H9 (cell line): ENCODE results near the gene KDF1. TPM values are rescaled to one million over a fixed set of nuclear protein-coding genes. Genes with fewer than 3 reads are reported as not detected.

Experiments used
- DNase-seq: peaks from one replicate; pipeline ENCODE4 v3.0.0-alpha.2; 2017
- H2AFZ ChIP-seq: one replicate; pipeline ENCODE4 v1.6.1; 2013; ENCODE audit warnings: mild to moderate bottlenecking, low read length, control low read depth, moderate library complexity
- H2AK5ac ChIP-seq: 2 replicates; pipeline ENCODE4 v1.6.1; 2013; ENCODE audit warnings: low read length, control low read depth, mixed read lengths; ENCODE audit not compliant: insufficient read length
- H2BK120ac ChIP-seq: one replicate; pipeline ENCODE4 v1.6.1; 2013; ENCODE audit warnings: low read depth, mild to moderate bottlenecking, low read length, control low read depth, inconsistent platforms; ENCODE audit not compliant: poor library complexity, severe bottlenecking
- H2BK12ac ChIP-seq: 2 replicates; pipeline ENCODE4 v1.6.1; 2013; ENCODE audit warnings: low read length, control low read depth, mixed read lengths, low read depth; ENCODE audit not compliant: insufficient read length
- H2BK15ac ChIP-seq: 2 replicates; pipeline ENCODE4 v1.6.1; 2013; ENCODE audit warnings: low read depth, low read length, control low read depth
- H2BK20ac ChIP-seq: one replicate; pipeline ENCODE4 v1.6.1; 2013; ENCODE audit warnings: low read depth, mild to moderate bottlenecking, low read length, control low read depth, inconsistent platforms; ENCODE audit not compliant: poor library complexity, severe bottlenecking
- H2BK5ac ChIP-seq: 2 replicates; pipeline ENCODE4 v1.6.1; 2013; ENCODE audit warnings: low read length, control low read depth, mixed read lengths; ENCODE audit not compliant: insufficient read length
- H3K14ac ChIP-seq: 2 replicates; pipeline ENCODE4 v1.6.1; 2013; ENCODE audit warnings: low read length, control low read depth; ENCODE audit not compliant: insufficient read depth
- H3K18ac ChIP-seq: 2 replicates; pipeline ENCODE4 v1.6.1; 2013; ENCODE audit warnings: low read depth, mild to moderate bottlenecking, mixed read lengths, low read length, control low read depth; ENCODE audit not compliant: insufficient read length
- H3K23ac ChIP-seq: 2 replicates; pipeline ENCODE4 v1.6.1; 2013; ENCODE audit warnings: low read length, control low read depth, mixed read lengths, low read depth; ENCODE audit not compliant: insufficient read length
- H3K23me2 ChIP-seq: 2 replicates; pipeline ENCODE4 v1.6.1; 2013; ENCODE audit warnings: low read depth, mild to moderate bottlenecking, mixed read lengths, low read length, control low read depth; ENCODE audit not compliant: insufficient read length, poor library complexity, severe bottlenecking
- H3K27ac ChIP-seq: 2 replicates; pipeline ENCODE4 v1.5.1; 2013; ENCODE audit warnings: low read length, control low read depth, mixed read lengths, low read depth; ENCODE audit not compliant: insufficient read length
- H3K27me3 ChIP-seq: 2 replicates; pipeline ENCODE4 v1.6.1; 2013; ENCODE audit warnings: low read length, control low read depth, inconsistent platforms; ENCODE audit not compliant: insufficient read depth
- H3K4ac ChIP-seq: 2 replicates; pipeline ENCODE4 v1.6.1; 2013; ENCODE audit warnings: low read depth, mild to moderate bottlenecking, control low read depth, inconsistent platforms, low read length, moderate library complexity
- H3K4me1 ChIP-seq: 2 replicates; pipeline ENCODE4 v1.6.1; 2013; ENCODE audit warnings: low read length, control low read depth, inconsistent platforms; ENCODE audit not compliant: insufficient read depth
- H3K4me2 ChIP-seq: 2 replicates; pipeline ENCODE4 v1.6.1; 2013; ENCODE audit warnings: low read length, control low read depth, mixed read lengths; ENCODE audit not compliant: insufficient read length, insufficient read depth
- H3K56ac ChIP-seq: 2 replicates; pipeline ENCODE4 v1.6.1; 2013; ENCODE audit warnings: low read depth, mild to moderate bottlenecking, mixed read lengths, low read length, control low read depth; ENCODE audit not compliant: insufficient read length
- H3K79me1 ChIP-seq: 2 replicates; pipeline ENCODE4 v1.6.1; 2013; ENCODE audit warnings: low read depth, mild to moderate bottlenecking, moderate library complexity, low read length, control low read depth, inconsistent platforms; ENCODE audit not compliant: insufficient read depth, poor library complexity, severe bottlenecking
- H3K79me2 ChIP-seq: 2 replicates; pipeline ENCODE4 v1.6.1; 2013; ENCODE audit warnings: low read length, control low read depth, inconsistent platforms; ENCODE audit not compliant: insufficient read depth
- H3K9ac ChIP-seq: 2 replicates; pipeline ENCODE4 v1.6.1; 2013; ENCODE audit warnings: low read length, control low read depth, mixed read lengths; ENCODE audit not compliant: insufficient read length; ENCODE audit errors: extremely low read depth
- H3K9me3 ChIP-seq: one replicate; pipeline ENCODE4 v1.6.1; 2013; ENCODE audit warnings: low read depth, low read length, inconsistent platforms; ENCODE audit not compliant: control insufficient read depth
- H3T11ph ChIP-seq: one replicate; pipeline ENCODE4 v1.6.1; 2013; ENCODE audit warnings: mild to moderate bottlenecking, low read length, control low read depth, inconsistent platforms
- H4K20me1 ChIP-seq: one replicate; pipeline ENCODE4 v1.6.1; 2013; ENCODE audit not compliant: control insufficient read depth, insufficient read length, insufficient read depth
- H4K5ac ChIP-seq: 2 replicates; pipeline ENCODE4 v1.6.1; 2013; ENCODE audit warnings: low read depth, mild to moderate bottlenecking, mixed read lengths, low read length, control low read depth; ENCODE audit not compliant: insufficient read length
- H4K8ac ChIP-seq: replicated peaks from 2 replicates; pipeline ENCODE4 v1.6.1; 2013; ENCODE audit warnings: low read length, control low read depth, mixed read lengths, low read depth; ENCODE audit not compliant: insufficient read length
- H4K91ac ChIP-seq: 2 replicates; pipeline ENCODE4 v1.6.1; 2013; ENCODE audit warnings: low read depth, mild to moderate bottlenecking, moderate library complexity, mixed read lengths, low read length, control low read depth; ENCODE audit not compliant: insufficient read length
- H3K27ac Mint-ChIP-seq, 3 experiments: 2 replicates in 2 of 3; 3 replicates in 1 of 3; pipeline ENCODE4 v1.8.0; 2020 to 2021; ENCODE audit warnings: mixed read lengths in 3 of 3, mild to moderate bottlenecking in 1 of 3, moderate library complexity in 1 of 3
- H3K27me3 Mint-ChIP-seq: 2 replicates; pipeline ENCODE4 v1.8.0; 2021; ENCODE audit warnings: low read depth, mild to moderate bottlenecking, moderate library complexity, mixed read lengths
- H3K36me3 Mint-ChIP-seq, 3 experiments: 2 replicates in 2 of 3; 3 replicates in 1 of 3; pipeline ENCODE4 v1.8.0; 2020 to 2021; ENCODE audit warnings: low read depth in 3 of 3, mixed read lengths in 3 of 3; ENCODE audit not compliant: insufficient read depth in 1 of 3
- H3K4me1 Mint-ChIP-seq, 2 experiments: 2 replicates each; pipeline ENCODE4 v1.8.0; 2020; ENCODE audit warnings: mixed read lengths in 2 of 2
- H3K4me3 Mint-ChIP-seq, 2 experiments: 2 replicates in 1 of 2; 3 replicates in 1 of 2; pipeline ENCODE4 v1.8.0; 2020 to 2021; ENCODE audit warnings: mild to moderate bottlenecking in 2 of 2, mixed read lengths in 2 of 2, moderate library complexity in 1 of 2
- H3K9me3 Mint-ChIP-seq, 2 experiments: 2 replicates in 1 of 2; 3 replicates in 1 of 2; pipeline ENCODE4 v1.8.0; 2020; ENCODE audit warnings: mild to moderate bottlenecking in 2 of 2, mixed read lengths in 2 of 2, moderate library complexity in 1 of 2
- WGBS: extraction: QIAGEN DNeasy Blood & Tissue Kit; methylation state at CpG from one replicate; pipeline ENCODE4 v1.1.7; 2013; ENCODE audit warnings: missing lambda C conversion rate, low lambda C conversion rate, mixed read lengths; ENCODE audit not compliant: insufficient read length; ENCODE audit errors: extremely low coverage; 5-methylcytosine and 5-hydroxymethylcytosine counted together
- total RNA-seq: library from RNA; stranded (reverse); gene quantifications from 2 replicates; pipeline ENCODE4 v1.2.1, GENCODE V29; 2021
- TF ChIP-seq, protein P1 (sequence below): fragments of 200-600 bp; sonication (generic); conservative IDR thresholded peaks from 3 replicates; pipeline ENCODE4 v1.8.0; 2021; ENCODE audit warnings: antibody characterized with exemption, mild to moderate bottlenecking

KDF1 gene
- total RNA-seq, 1 experiment from 2014 or later = 17.6 TPM

DNA sequence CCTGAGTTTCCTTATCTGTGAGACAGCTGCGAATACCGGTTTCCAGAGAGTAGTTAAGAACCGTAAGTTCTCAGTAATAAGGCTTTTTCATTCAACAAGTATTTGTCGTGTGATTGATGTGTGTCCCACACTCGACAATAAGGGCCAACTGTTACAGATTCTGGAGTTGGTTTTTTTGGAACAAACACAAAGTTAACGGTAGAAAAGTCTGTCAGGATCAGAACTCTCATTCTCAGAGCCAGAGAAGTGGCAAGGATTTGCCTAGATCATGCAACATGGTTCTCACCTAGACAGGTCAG lies 37.9 kb downstream of the KDF1 start:
- Histone ChIP-seq H3K23me2 (peaks cover 7% of the 10 kb centered on the region), H2BK5ac (no peak overlapping the region), H3K4ac (no peak overlapping the region; the same call in 1 of the 2 replicates), H2BK15ac (no peak overlapping the region), H3K79me2 (peaks cover 15% of the 10 kb centered on the region; the same call in 1 of the 2 replicates), H3K27ac (no peak overlapping the region), H2BK20ac (no peak overlapping the region), H4K8ac (no peak overlapping the region), H3K9ac (peak overlapping the region; percentile 83), H2AFZ (no peak overlapping the region), H3K23ac (no peak overlapping the region), H3K14ac (no peak overlapping the region), H4K5ac (no peak overlapping the region), H3K4me2 (peak overlapping the region; percentile 94), H3K9me3 (no peaks in the 10 kb centered on the region), H2AK5ac (no peak overlapping the region), H3T11ph (no peak overlapping the region), H3K27me3 (no peaks in the 10 kb centered on the region), H2BK12ac (no peak overlapping the region), H2BK120ac (no peak overlapping the region), H3K4me1 (peaks cover 3% of the 10 kb centered on the region; the same call in 1 of the 2 replicates), H3K79me1 (peaks cover 13% of the 10 kb centered on the region), H3K56ac (no peak overlapping the region), H4K91ac (no peak overlapping the region), H3K18ac (no peak overlapping the region), H4K20me1 (no peaks in the 10 kb centered on the region)
- H3K4me3 Mint-ChIP-seq = peak overlapping the region; percentile 93 to 96
- TF ChIP-seq, protein P1, sequence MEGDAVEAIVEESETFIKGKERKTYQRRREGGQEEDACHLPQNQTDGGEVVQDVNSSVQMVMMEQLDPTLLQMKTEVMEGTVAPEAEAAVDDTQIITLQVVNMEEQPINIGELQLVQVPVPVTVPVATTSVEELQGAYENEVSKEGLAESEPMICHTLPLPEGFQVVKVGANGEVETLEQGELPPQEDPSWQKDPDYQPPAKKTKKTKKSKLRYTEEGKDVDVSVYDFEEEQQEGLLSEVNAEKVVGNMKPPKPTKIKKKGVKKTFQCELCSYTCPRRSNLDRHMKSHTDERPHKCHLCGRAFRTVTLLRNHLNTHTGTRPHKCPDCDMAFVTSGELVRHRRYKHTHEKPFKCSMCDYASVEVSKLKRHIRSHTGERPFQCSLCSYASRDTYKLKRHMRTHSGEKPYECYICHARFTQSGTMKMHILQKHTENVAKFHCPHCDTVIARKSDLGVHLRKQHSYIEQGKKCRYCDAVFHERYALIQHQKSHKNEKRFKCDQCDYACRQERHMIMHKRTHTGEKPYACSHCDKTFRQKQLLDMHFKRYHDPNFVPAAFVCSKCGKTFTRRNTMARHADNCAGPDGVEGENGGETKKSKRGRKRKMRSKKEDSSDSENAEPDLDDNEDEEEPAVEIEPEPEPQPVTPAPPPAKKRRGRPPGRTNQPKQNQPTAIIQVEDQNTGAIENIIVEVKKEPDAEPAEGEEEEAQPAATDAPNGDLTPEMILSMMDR = no peak
- H3K9me3 Mint-ChIP-seq = peaks cover 0 to 2% of the 10 kb centered on the region in 2 experiments; a peak in 1 of 5 replicates
- H3K36me3 Mint-ChIP-seq = peaks cover 22 to 40% (median 34%) of the 10 kb centered on the region in 3 experiments; a peak in 6 of 7 replicates
- DNase-seq = no peak
- WGBS = no CpG with 5 or more reads among the region's 6 CpGs
- peaks cover 18% of the 10 kb centered on the region in 2 experiments for H3K4me1 Mint-ChIP-seq
- peaks cover 3% of the 10 kb centered on the region; the same call in 1 of the 2 replicates for H3K27me3 Mint-ChIP-seq
- peak overlapping the region in 2 of 3 experiments; percentile 90 to 93; a peak in 3 of 7 replicates for H3K27ac Mint-ChIP-seq
